Measurements from ENCODE around the gene HSP90AA1.

GRCh38 chr14:102089621-102090343 lies 2.9 kb upstream of the HSP90AA1 start:
- TF ChIP-seq CTCF (IDR thresholded peaks at IDR 0.05): no peak
- TF ChIP-seq POLR2A (IDR thresholded peaks at IDR 0.05): no peak
